Adrenal gland (tissue), 12 donors: ENCODE measurements around the gene MRPL34. TPM values are rescaled to one million over a fixed set of nuclear protein-coding genes. Genes with fewer than 3 reads are reported as not detected.
A peak's percentile ranks its signal among the peaks of the same experiment; 100 is the strongest.

Experiments
- DNase-seq, 7 donors: peaks; one replicate each; pipeline ENCODE4 v3.0.0-alpha.2; 2019 to 2020
- H3K27ac ChIP-seq, 5 donors: fragments of 200-600 bp; sonication (generic) in 4 of 5; 1 replicate in 3 of 5; 2 replicates in 2 of 5; pipeline versions ENCODE4 v1.5.1 to v1.8.0; 2016 to 2020; ENCODE audit warnings: mild to moderate bottlenecking in 1 of 5
- H3K27me3 ChIP-seq: fragments of 200-600 bp; 2 replicates; pipeline ENCODE4 v1.8.0; 2021
- H3K36me3 ChIP-seq, 2 donors: fragments of 200-600 bp; replicated peaks in 1 of 2; 1 replicate in 1 of 2; 2 replicates in 1 of 2; pipeline versions ENCODE4 v1.5.1 to v1.8.0; 2018 to 2022
- H3K4me1 ChIP-seq, 2 donors: fragments of 200-600 bp; replicated peaks in 1 of 2; 1 replicate in 1 of 2; 2 replicates in 1 of 2; pipeline versions ENCODE4 v1.5.1 to v1.8.0; 2018 to 2021
- H3K4me3 ChIP-seq, 4 donors: fragments of 200-600 bp; sonication (generic) in 3 of 4; one replicate each; pipeline ENCODE4 v1.5.1; 2016 to 2018
- H3K9me3 ChIP-seq, 3 donors: fragments of 200-600 bp; sonication (generic) in 1 of 3; replicated peaks in 1 of 3; 1 replicate in 2 of 3; 2 replicates in 1 of 3; pipeline versions ENCODE4 v1.5.1 to v1.8.0; 2016 to 2021
- POLR2A ChIP-seq, 2 donors: fragments of 450-650 bp; IDR thresholded peaks; one replicate each; pipeline ENCODE4 v1.6.1; 2017; ENCODE audit warnings: antibody characterized with exemption in 2 of 2, mild to moderate bottlenecking in 2 of 2, moderate library complexity in 1 of 2
- WGBS, 4 donors: extraction: QIAGEN DNeasy Blood & Tissue Kit in 2 of 4; methylation state at CpG; one replicate each; pipeline versions ENCODE4 v1.1.5 to v1.1.7; 2013 to 2017; 5-methylcytosine and 5-hydroxymethylcytosine counted together
- intact Hi-C, 2 donors: fragments of 100-400 bp; cut with DNase I; formaldehyde crosslinking; loops; one replicate each; pipeline versions ENCODE4 v1.14.1 to v1.15.0; 2022 to 2023
- polyA plus RNA-seq, 3 donors: library from polyadenylated mRNA; stranded (reverse); fragments of 200-250 nt in 2 of 3; fragments of 350-450 nt in 1 of 3; fragmentation: Illumina TruSeq in 1 of 3; extraction: RNeasy Lipid Tissue Mini Kit (QIAGEN cat#74804) in 1 of 3; gene quantifications; one replicate each; pipeline ENCODE4 v1.2.3, GENCODE V29; 2013 to 2014
- total RNA-seq, 9 donors: library from RNA; depleted of rRNA in 4 of 9; stranded (reverse); fragments of >200 nt in 4 of 9; fragments of 120-200 nt in 1 of 9; fragmentation: NEBNext Ultra II Directional in 1 of 9; extraction: Animal tissue kit (Norgen Biotek cat#: 25700) in 1 of 9; gene quantifications; one replicate each; pipeline versions ENCODE4 v1.1.0 to v1.2.4, GENCODE V29; 2013 to 2023
- TF ChIP-seq, protein P1 (sequence below), 6 experiments: fragments of 450-650 bp in 4 of 6; fragments of 200-600 bp in 2 of 6; sonication (generic) in 1 of 6; IDR thresholded peaks; 1 replicate in 5 of 6; 2 replicates in 1 of 6; pipeline versions ENCODE4 v1.5.1 to v1.8.0; 2016 to 2021; ENCODE audit warnings: antibody characterized with exemption in 6 of 6, mild to moderate bottlenecking in 2 of 6, moderate library complexity in 1 of 6
- donor health status: healthy with polysubstance abuse.
- donor health status: Bipolar disorder and iron deficiency.
- donor health status: DM: yes; HTN: yes; CAD: no.
- donor health status: DM: no; HTN: no; CAD: no.
- donor health status: DM: no; HTN: no; CAD: no.
- donor health status: DM: yes; HTN: yes; CAD: no.

Gene MRPL34
- total and polyA plus RNA-seq, 12 donors, result 95.8 to 358 (median 152) TPM

DNA sequence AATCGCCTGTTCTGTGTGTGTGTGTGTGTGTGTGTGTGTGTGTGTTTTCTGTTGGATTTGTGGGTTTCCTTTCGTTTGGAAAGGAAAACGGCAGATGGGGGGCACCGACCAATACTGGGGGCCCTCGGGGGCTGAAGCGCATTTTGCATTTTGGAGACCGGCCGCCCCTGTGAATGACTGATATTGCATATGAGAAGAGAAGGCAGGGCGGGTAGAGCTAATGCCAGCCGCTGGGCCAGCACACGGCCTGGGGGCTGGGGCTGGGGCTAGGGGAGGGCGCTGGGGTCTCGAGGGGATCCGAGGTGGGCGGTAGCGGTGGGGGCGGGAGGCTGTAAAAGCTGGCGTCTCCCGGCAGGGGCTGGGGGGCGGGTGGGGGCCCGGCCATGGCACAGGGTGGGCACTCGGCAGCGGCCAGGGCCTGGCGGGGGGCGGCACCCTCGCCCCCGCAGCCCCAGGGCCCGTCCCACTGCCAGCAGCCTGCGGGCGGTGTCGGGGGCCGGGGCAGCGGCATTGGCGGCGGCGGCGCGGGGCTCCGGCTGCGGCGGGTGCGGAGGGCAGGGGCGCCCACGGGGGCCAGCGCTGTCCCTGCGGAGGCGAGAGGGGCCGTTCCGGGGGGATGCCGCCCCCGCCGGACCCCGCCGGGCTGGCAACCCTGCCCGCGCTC lies 17.8 kb downstream of the MRPL34 start:
- WGBS, 4 donors, result 29 to 65% (median 48%) methylated on average over 9 to 56 of the region's 56 CpGs
- TF ChIP-seq POLR2A (IDR thresholded peaks at IDR 0.05), result no peak
- TF ChIP-seq, protein P1, sequence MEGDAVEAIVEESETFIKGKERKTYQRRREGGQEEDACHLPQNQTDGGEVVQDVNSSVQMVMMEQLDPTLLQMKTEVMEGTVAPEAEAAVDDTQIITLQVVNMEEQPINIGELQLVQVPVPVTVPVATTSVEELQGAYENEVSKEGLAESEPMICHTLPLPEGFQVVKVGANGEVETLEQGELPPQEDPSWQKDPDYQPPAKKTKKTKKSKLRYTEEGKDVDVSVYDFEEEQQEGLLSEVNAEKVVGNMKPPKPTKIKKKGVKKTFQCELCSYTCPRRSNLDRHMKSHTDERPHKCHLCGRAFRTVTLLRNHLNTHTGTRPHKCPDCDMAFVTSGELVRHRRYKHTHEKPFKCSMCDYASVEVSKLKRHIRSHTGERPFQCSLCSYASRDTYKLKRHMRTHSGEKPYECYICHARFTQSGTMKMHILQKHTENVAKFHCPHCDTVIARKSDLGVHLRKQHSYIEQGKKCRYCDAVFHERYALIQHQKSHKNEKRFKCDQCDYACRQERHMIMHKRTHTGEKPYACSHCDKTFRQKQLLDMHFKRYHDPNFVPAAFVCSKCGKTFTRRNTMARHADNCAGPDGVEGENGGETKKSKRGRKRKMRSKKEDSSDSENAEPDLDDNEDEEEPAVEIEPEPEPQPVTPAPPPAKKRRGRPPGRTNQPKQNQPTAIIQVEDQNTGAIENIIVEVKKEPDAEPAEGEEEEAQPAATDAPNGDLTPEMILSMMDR (IDR thresholded peaks at IDR 0.05), result no peak
- Histone ChIP-seq H3K4me3 (no peak overlapping the region), H3K27me3 (no peaks in the 10 kb centered on the region), H3K9me3 (no peaks in the 10 kb centered on the region), H3K27ac (peak overlapping the region in 2 of 5 donors; percentile 54 to 75), H3K4me1 (peaks cover 4 to 23% of the 10 kb centered on the region in 2 donors), H3K36me3 (peaks cover 0 to 20% of the 10 kb centered on the region in 2 donors)
- no peak for DNase-seq
- intact Hi-C loops, result no loop called here

DNA sequence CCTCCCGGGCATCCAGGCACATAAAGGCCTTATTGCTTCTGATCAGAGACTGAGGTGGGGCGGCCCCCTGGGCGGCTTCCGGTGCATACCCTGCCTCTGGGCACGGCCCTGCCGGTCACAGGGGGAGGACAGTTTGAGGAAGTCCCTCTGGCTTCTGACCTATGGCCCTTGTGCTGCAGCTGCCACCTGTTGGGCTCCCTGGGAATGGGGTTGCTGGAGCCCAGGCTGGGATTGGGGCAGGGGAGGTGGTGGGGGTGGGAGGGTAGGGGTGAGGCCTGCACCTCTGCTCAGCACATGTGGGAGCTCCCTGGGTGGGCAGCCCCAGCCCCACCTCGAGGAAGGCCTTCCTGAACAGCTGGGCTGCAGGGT lies 18.3 kb downstream of the MRPL34 start:
- no peak for TF ChIP-seq POLR2A (IDR thresholded peaks at IDR 0.05)
- TF ChIP-seq, protein P1 (IDR thresholded peaks at IDR 0.05), result no peak
- intact Hi-C loops, result no loop called here
- no peaks in the 10 kb centered on the region for H3K9me3 ChIP-seq
- H3K4me1 ChIP-seq, result peaks cover 4 to 27% of the 10 kb centered on the region in 2 donors
- peak in 1 of 7 donors; percentile 29 for DNase-seq
- H3K4me3 ChIP-seq, result no peak overlapping the region
- 29 to 66% (median 38%) methylated on average over 1 to 7 of the region's 7 CpGs for WGBS, 4 donors
- peaks cover 0 to 17% of the 10 kb centered on the region in 2 donors for H3K36me3 ChIP-seq
- H3K27me3 ChIP-seq, result no peaks in the 10 kb centered on the region
- H3K27ac ChIP-seq, result peak overlapping the region in 1 of 5 donors; percentile 75

DNA sequence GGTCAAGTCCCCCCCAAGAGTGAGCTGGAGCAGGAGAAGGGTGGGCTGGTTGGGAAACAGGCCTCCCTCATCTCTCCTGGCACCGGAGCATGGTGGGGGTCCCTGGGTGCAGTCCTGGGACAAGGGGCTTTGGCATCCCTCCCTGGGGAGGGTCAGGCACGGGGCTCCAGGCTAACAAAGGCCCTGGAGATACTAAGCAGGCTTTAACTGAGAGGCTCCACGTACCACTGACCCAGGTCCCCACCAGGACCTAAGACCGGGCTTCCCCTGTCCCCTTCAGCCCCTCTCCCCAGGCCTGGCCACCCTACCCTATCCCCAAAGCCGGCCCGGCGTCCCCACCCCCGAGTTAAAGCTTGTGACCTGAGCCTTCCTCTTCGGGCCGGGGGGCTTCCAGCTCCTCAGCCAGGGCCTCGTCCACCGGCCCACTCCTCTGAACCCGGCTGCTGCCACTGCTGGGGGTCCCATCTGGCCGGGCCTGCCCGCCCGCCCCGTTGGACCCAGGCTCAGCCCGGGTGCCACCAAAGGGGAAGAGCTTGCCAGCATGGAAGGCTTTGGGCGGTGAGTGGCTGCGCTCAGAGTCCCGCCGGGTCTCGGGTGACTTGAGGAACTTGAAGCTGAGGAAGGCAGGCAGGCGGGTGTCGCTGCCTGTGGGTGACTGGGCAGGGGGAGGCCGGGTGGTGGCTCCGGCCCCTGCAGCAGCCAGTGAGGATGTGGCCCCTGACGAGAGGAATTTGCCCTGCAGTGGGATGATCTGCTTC lies 18.9 kb downstream of the MRPL34 start:
- intact Hi-C loops, result no loop called here
- Histone ChIP-seq H3K4me3 (no peak overlapping the region), H3K27ac (peak overlapping the region in 1 of 5 donors; percentile 75), H3K9me3 (no peaks in the 10 kb centered on the region), H3K36me3 (peaks cover 0 to 12% of the 10 kb centered on the region in 2 donors), H3K27me3 (no peaks in the 10 kb centered on the region), H3K4me1 (peaks cover 4 to 30% of the 10 kb centered on the region in 2 donors)
- 85 to 90% (median 87%) methylated on average over 8 to 28 of the region's 28 CpGs for WGBS, 4 donors
- peak in 1 of 7 donors; percentile 23 for DNase-seq
- TF ChIP-seq, protein P1 (IDR thresholded peaks at IDR 0.05), result no peak
- no peak for TF ChIP-seq POLR2A (IDR thresholded peaks at IDR 0.05)

DNA sequence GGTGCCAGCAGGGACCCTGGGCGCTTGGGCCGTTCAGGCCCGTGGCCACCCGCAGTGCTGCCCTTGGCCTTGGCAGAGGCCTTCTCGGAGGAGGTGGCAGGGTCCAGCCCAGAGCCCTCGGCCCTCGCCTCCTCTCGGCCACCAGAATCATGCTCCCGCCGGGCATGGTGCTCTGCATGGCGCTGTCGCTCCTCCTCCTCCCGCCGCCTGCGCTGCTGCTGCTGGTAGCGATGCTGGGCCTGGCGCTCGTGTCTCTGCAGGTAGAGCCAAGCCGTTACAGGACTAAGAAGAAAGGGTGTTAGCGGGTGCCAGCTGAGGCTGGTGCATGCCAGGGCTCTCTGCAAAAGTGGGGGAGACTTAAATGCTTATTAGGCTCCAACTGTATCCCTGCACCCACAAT lies 19.5 kb downstream of the MRPL34 start:
- peaks cover 0 to 7% of the 10 kb centered on the region in 2 donors for H3K36me3 ChIP-seq

More for the DNA sequence above, 19.5 kb downstream of the MRPL34 start:
- peak in 1 of 7 donors; percentile 25 for DNase-seq
- no peaks in the 10 kb centered on the region for H3K9me3 ChIP-seq
- no peaks in the 10 kb centered on the region for H3K27me3 ChIP-seq
- H3K27ac ChIP-seq, result peak overlapping the region in 2 of 5 donors; percentile 34 to 38
- intact Hi-C loops, result no loop called here
- 88 to 96% (median 89%) methylated on average over 18 to 20 of the region's 20 CpGs; no CpG with 5 or more reads in 1 of the 4 donors for WGBS, 4 donors
- H3K4me1 ChIP-seq, result peaks cover 4 to 30% of the 10 kb centered on the region in 2 donors
- TF ChIP-seq, protein P1 (IDR thresholded peaks at IDR 0.05), result no peak
- TF ChIP-seq POLR2A (IDR thresholded peaks at IDR 0.05), result no peak
- H3K4me3 ChIP-seq, result no peak overlapping the region
